BE2C (cell line): ENCODE results near the gene CFAP20.

Experiments used
- DNase-seq: peaks from one replicate; pipeline ENCODE4 v3.0.0-alpha.2; 2020
- H3K27me3 ChIP-seq: fragments of 250-450 bp; sonication (Bioruptor Pico); 2 replicates; pipeline ENCODE4 v1.5.1; 2020; ENCODE audit warnings: mild to moderate bottlenecking
- H3K36me3 ChIP-seq: fragments of 250-450 bp; sonication (Bioruptor Pico); 2 replicates; pipeline ENCODE4 v1.5.1; 2020; ENCODE audit warnings: mild to moderate bottlenecking
- H3K4me1 ChIP-seq: fragments of 250-450 bp; sonication (Bioruptor Pico); 2 replicates; pipeline ENCODE4 v1.5.1; 2020
- H3K4me3 ChIP-seq: 2 replicates; pipeline ENCODE4 v1.5.1; 2011; ENCODE audit warnings: low read depth, low read length
- H3K9me3 ChIP-seq: fragments of 250-450 bp; sonication (Bioruptor Pico); 2 replicates; pipeline ENCODE4 v1.5.1; 2020
- TF ChIP-seq, protein P1 (sequence below): IDR thresholded peaks from 2 replicates; pipeline ENCODE4 v1.5.1; 2012; ENCODE audit warnings: mild to moderate bottlenecking, low read depth, low read length

The CFAP20 gene

GRCh38 chr16:58087209-58087913, 41.8 kb downstream of the CFAP20 start:
- H3K9me3 ChIP-seq = peaks cover 3% of the 10 kb centered on the region; the same call in 1 of the 2 replicates
- no peaks in the 10 kb centered on the region for H3K36me3 ChIP-seq
- DNase-seq = no peak
- no peaks in the 10 kb centered on the region for H3K4me1 ChIP-seq
- TF ChIP-seq, protein P1, sequence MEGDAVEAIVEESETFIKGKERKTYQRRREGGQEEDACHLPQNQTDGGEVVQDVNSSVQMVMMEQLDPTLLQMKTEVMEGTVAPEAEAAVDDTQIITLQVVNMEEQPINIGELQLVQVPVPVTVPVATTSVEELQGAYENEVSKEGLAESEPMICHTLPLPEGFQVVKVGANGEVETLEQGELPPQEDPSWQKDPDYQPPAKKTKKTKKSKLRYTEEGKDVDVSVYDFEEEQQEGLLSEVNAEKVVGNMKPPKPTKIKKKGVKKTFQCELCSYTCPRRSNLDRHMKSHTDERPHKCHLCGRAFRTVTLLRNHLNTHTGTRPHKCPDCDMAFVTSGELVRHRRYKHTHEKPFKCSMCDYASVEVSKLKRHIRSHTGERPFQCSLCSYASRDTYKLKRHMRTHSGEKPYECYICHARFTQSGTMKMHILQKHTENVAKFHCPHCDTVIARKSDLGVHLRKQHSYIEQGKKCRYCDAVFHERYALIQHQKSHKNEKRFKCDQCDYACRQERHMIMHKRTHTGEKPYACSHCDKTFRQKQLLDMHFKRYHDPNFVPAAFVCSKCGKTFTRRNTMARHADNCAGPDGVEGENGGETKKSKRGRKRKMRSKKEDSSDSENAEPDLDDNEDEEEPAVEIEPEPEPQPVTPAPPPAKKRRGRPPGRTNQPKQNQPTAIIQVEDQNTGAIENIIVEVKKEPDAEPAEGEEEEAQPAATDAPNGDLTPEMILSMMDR = no peak
- H3K4me3 ChIP-seq = no peak overlapping the region
- H3K27me3 ChIP-seq = no peaks in the 10 kb centered on the region

- no peak for DNase-seq
Measured at GRCh38 chr16:58086381-58087208, 42.6 kb downstream of the CFAP20 start.

DNA sequence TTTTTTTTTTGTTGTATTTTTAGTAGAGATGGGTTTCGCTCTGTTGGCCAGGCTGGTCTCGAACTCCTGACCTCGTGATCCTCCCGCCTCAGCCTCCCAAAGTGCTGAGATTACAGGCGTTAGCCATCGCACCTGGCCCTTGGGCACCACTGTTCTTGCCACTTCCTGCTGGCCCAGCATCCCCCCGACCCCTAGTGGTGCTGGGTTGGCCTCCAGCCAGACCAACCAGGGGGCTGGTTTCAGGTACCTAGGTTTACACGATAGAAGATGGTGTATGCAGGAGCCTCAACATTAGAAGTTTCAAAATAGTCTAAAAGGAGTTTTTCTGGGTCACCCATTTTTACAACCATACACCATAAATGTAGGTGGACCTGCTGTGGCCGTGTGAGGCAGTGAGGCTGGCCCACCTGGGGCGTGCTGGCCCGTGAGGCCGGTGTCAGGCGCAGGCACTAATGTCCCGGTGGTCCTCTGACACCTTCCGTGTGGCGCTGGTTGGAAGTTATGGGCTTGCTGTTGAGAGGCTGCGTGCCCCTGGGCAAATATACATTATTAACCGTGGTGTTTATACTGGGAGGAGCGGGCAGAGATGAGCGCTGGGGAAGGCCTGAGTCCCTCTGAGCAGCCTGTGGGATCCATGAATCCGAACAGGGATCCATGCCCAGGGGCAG, 43.5 kb downstream of the CFAP20 start:
- no peak for DNase-seq

More at GRCh38 chr16:58086381-58087208, 42.6 kb downstream of the CFAP20 start:
- Histone ChIP-seq H3K36me3 (no peaks in the 10 kb centered on the region), H3K9me3 (peaks cover 3% of the 10 kb centered on the region; the same call in 1 of the 2 replicates), H3K27me3 (no peaks in the 10 kb centered on the region), H3K4me1 (no peaks in the 10 kb centered on the region), H3K4me3 (no peak overlapping the region)
- TF ChIP-seq, protein P1 = no peak

DNA sequence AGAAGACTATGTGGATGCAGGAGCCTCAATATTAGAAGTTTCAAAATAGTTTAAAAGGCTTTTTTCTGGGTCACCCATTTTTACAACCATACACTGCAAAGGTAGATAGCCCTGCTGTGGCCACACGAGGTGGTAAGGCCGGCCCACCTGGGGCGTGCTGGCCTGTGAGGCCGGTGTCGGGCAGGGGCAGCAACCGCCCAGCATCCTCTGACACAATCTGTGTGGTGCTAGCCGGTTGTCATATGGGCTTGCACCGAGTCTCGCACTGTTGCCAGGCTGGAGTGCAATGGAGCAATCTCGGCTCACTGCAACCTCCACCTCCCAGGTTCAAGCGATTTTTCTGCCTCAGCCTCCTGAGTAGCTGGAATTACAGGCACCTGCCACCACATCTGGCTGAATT, 44.0 kb downstream of the CFAP20 start:
- TF ChIP-seq, protein P1 = no peak
- DNase-seq = no peak
- Histone ChIP-seq H3K4me1 (no peaks in the 10 kb centered on the region), H3K9me3 (peaks cover under 1% of the 10 kb centered on the region; the same call in 1 of the 2 replicates), H3K4me3 (no peak overlapping the region), H3K36me3 (no peaks in the 10 kb centered on the region), H3K27me3 (no peaks in the 10 kb centered on the region)

More for the DNA sequence above, 43.5 kb downstream of the CFAP20 start:
- no peaks in the 10 kb centered on the region for H3K27me3 ChIP-seq
- peaks cover 3% of the 10 kb centered on the region; the same call in 1 of the 2 replicates for H3K9me3 ChIP-seq
- TF ChIP-seq, protein P1 = no peak
- H3K36me3 ChIP-seq = no peaks in the 10 kb centered on the region
- no peak overlapping the region for H3K4me3 ChIP-seq
- H3K4me1 ChIP-seq = no peaks in the 10 kb centered on the region

GRCh38 chr16:58084635-58085034, 44.5 kb downstream of the CFAP20 start:
- Histone ChIP-seq H3K27me3 (no peaks in the 10 kb centered on the region), H3K4me1 (no peaks in the 10 kb centered on the region), H3K9me3 (no peaks in the 10 kb centered on the region), H3K4me3 (no peak overlapping the region), H3K36me3 (no peaks in the 10 kb centered on the region)
- no peak for DNase-seq
- TF ChIP-seq, protein P1 = no peak
